H1 (cell line): Measurements from ENCODE around the gene MAMSTR. TPM values are rescaled to one million over a fixed set of nuclear protein-coding genes. Genes with fewer than 3 reads are reported as not detected.

ENCODE experiments used
- CTCF ChIA-PET: fragments of 300-600 bp; sonication (Branson Sonifier 250); formaldehyde crosslinking; loops from one replicate; lab custom pipeline; 2021; ENCODE audit not compliant: partially characterized antibody; lab: Charles Lee
- POLR2A ChIA-PET: fragments of 300-600 bp; sonication (Branson Sonifier 250); formaldehyde crosslinking; loops from one replicate; lab custom pipeline; 2021; ENCODE audit warnings: inconsistent platforms; ENCODE audit not compliant: partially characterized antibody; lab: Charles Lee
- DNase-seq, 2 experiments: peaks; one replicate each; pipeline versions ENCODE4 v3.0.0 to v3.0.0-alpha.2; 2010 to 2022; ENCODE audit warnings: low spot score in 2 of 2, low read depth in 1 of 2, mixed read lengths in 1 of 2
- FAIRE-seq: peaks from 2 replicates; lab custom pipeline; 2011; peaks lifted over from hg19 to GRCh38; lab: Jason Lieb, UNC
- H2AFZ ChIP-seq: 2 replicates; pipeline ENCODE4 v1.8.1; 2012; ENCODE audit warnings: low read length, inconsistent platforms
- H2AK5ac ChIP-seq: 2 replicates; pipeline ENCODE4 v1.6.1; 2013; ENCODE audit warnings: low read depth, low read length
- H2BK120ac ChIP-seq: replicated peaks from 2 replicates; pipeline ENCODE3; 2013; ENCODE audit warnings: low read depth, low read length, inconsistent platforms
- H2BK12ac ChIP-seq: 2 replicates; pipeline ENCODE4 v1.6.1; 2013; ENCODE audit warnings: low read depth, low read length
- H2BK15ac ChIP-seq: 2 replicates; pipeline ENCODE4 v1.6.1; 2013; ENCODE audit warnings: low read length
- H2BK20ac ChIP-seq: 2 replicates; pipeline ENCODE4 v1.6.1; 2013; ENCODE audit warnings: low read length
- H2BK5ac ChIP-seq: 2 replicates; pipeline ENCODE4 v1.6.1; 2013; ENCODE audit warnings: low read depth, low read length
- H3K14ac ChIP-seq: 2 replicates; pipeline ENCODE4 v1.6.1; 2013; ENCODE audit warnings: inconsistent platforms; ENCODE audit not compliant: insufficient read length
- H3K18ac ChIP-seq: 2 replicates; pipeline ENCODE4 v1.6.1; 2013; ENCODE audit warnings: low read length; ENCODE audit errors: extremely low read depth
- H3K23ac ChIP-seq: 2 replicates; pipeline ENCODE4 v1.6.1; 2013; ENCODE audit warnings: inconsistent platforms; ENCODE audit not compliant: insufficient read length
- H3K23me2 ChIP-seq: 2 replicates; pipeline ENCODE4 v1.6.1; 2013; ENCODE audit warnings: low read depth, low read length
- H3K27ac ChIP-seq: 2 replicates; pipeline ENCODE4 v1.6.1; 2011; ENCODE audit warnings: low read depth, low read length, inconsistent platforms
- H3K27me3 ChIP-seq, 4 experiments: replicated peaks in 1 of 4; 1 replicate in 1 of 4; 2 replicates in 3 of 4; pipeline versions ENCODE4 v1.6.1 to v1.8.1; 2011 to 2013; ENCODE audit warnings: low read length in 3 of 4, mild to moderate bottlenecking in 3 of 4, inconsistent platforms in 2 of 4, mixed read lengths in 2 of 4, moderate library complexity in 1 of 4; ENCODE audit not compliant: control insufficient read depth in 3 of 4, insufficient read depth in 3 of 4; ENCODE audit errors: extremely low read depth in 1 of 4
- H3K36me3 ChIP-seq, 4 experiments: 2 replicates each; pipeline versions ENCODE4 v1.6.1 to v1.8.1; 2011 to 2013; ENCODE audit warnings: mild to moderate bottlenecking in 4 of 4, low read length in 3 of 4, moderate library complexity in 2 of 4, control low read depth in 1 of 4, inconsistent platforms in 1 of 4; ENCODE audit not compliant: insufficient read depth in 4 of 4, control insufficient read depth in 2 of 4
- H3K4ac ChIP-seq: replicated peaks from 2 replicates; pipeline ENCODE3; 2013; ENCODE audit warnings: low read length, low read depth, mixed read lengths, inconsistent platforms; ENCODE audit not compliant: insufficient read length
- H3K4me1 ChIP-seq, 4 experiments: replicated peaks in 1 of 4; 1 replicate in 1 of 4; 2 replicates in 3 of 4; pipeline versions ENCODE4 v1.6.1 to v1.8.1; 2011 to 2013; ENCODE audit warnings: low read length in 3 of 4, inconsistent platforms in 2 of 4, mixed read lengths in 1 of 4; ENCODE audit not compliant: insufficient read depth in 4 of 4, control insufficient read depth in 3 of 4
- H3K4me2 ChIP-seq, 2 experiments: 2 replicates each; pipeline versions ENCODE4 v1.6.1 to v1.8.1; 2011 to 2013; ENCODE audit warnings: low read depth in 2 of 2, low read length in 2 of 2, control low read depth in 1 of 2, inconsistent platforms in 1 of 2, mild to moderate bottlenecking in 1 of 2; ENCODE audit not compliant: insufficient read depth in 1 of 2
- H3K4me3 ChIP-seq, 4 experiments: fragments of 200-600, 300-600 bp in 1 of 4; sonication (generic), shearing (Covaris generic), sonication (Bioruptor Twin) in 1 of 4; 2 replicates each; pipeline versions ENCODE4 v1.5.1 to v1.8.1; 2011 to 2016; ENCODE audit warnings: low read length in 4 of 4, low read depth in 3 of 4, control low read depth in 2 of 4, inconsistent platforms in 2 of 4, mild to moderate bottlenecking in 2 of 4, mixed read lengths in 1 of 4, moderate library complexity in 1 of 4; ENCODE audit not compliant: insufficient read depth in 2 of 4; ENCODE audit errors: extremely low read depth in 1 of 4
- H3K56ac ChIP-seq: replicated peaks from 2 replicates; pipeline ENCODE3; 2013; ENCODE audit warnings: low read depth, mild to moderate bottlenecking, mixed read lengths, low read length, inconsistent platforms; ENCODE audit not compliant: insufficient read length
- H3K79me1 ChIP-seq: 2 replicates; pipeline ENCODE4 v1.6.1; 2013; ENCODE audit warnings: low read depth, low read length, control low read depth
- H3K79me2 ChIP-seq, 2 experiments: 2 replicates each; pipeline versions ENCODE4 v1.6.1 to v1.8.1; 2012 to 2013; ENCODE audit warnings: low read length in 2 of 2, mild to moderate bottlenecking in 2 of 2, inconsistent platforms in 1 of 2; ENCODE audit not compliant: insufficient read depth in 2 of 2, control insufficient read depth in 1 of 2
- H3K9ac ChIP-seq, 4 experiments: replicated peaks in 1 of 4; 1 replicate in 1 of 4; 2 replicates in 3 of 4; pipeline versions ENCODE4 v1.6.1 to v1.8.1; 2011 to 2013; ENCODE audit warnings: low read depth in 3 of 4, low read length in 3 of 4, control low read depth in 2 of 4, mild to moderate bottlenecking in 2 of 4, moderate library complexity in 2 of 4, inconsistent platforms in 1 of 4; ENCODE audit errors: extremely low read depth in 1 of 4
- H3K9me3 ChIP-seq, 2 experiments: 2 replicates each; pipeline versions ENCODE4 v1.6.1 to v1.8.1; 2012 to 2013; ENCODE audit warnings: mild to moderate bottlenecking in 2 of 2, moderate library complexity in 2 of 2, control low read depth in 1 of 2, inconsistent platforms in 1 of 2, low read depth in 1 of 2, low read length in 1 of 2, mixed read lengths in 1 of 2; ENCODE audit not compliant: insufficient read depth in 2 of 2
- H4K20me1 ChIP-seq, 2 experiments: replicated peaks in 1 of 2; 2 replicates each; pipeline versions ENCODE3 to v1.8.1; 2011 to 2013; ENCODE audit warnings: inconsistent platforms in 2 of 2, low read length in 2 of 2, mild to moderate bottlenecking in 1 of 2; ENCODE audit not compliant: insufficient read depth in 2 of 2, control insufficient read depth in 1 of 2
- H4K5ac ChIP-seq: 2 replicates; pipeline ENCODE4 v1.6.1; 2013; ENCODE audit warnings: low read length, low read depth, mixed read lengths, inconsistent platforms; ENCODE audit not compliant: insufficient read length
- H4K8ac ChIP-seq: 2 replicates; pipeline ENCODE4 v1.8.0; 2013; ENCODE audit warnings: mild to moderate bottlenecking, moderate library complexity, low read length, inconsistent platforms; ENCODE audit not compliant: insufficient read depth; ENCODE audit errors: extremely low read depth
- H4K91ac ChIP-seq: replicated peaks from 2 replicates; pipeline ENCODE3; 2013; ENCODE audit warnings: low read length, mixed read lengths, inconsistent platforms; ENCODE audit not compliant: insufficient read length
- CBX5 ChIP-seq: fragments of 300-800, 300-1000 bp; sonication (generic); IDR thresholded peaks from 2 replicates; pipeline ENCODE4 v1.7.1; 2016; ENCODE audit warnings: antibody characterized with exemption, low read length, low read depth
- EZH2 ChIP-seq: fragments of 200-600 bp; sonication (generic); IDR thresholded peaks from 2 replicates; pipeline ENCODE4 v1.7.1; 2012; ENCODE audit warnings: low read depth, mild to moderate bottlenecking, moderate library complexity, low read length, inconsistent platforms; ENCODE audit not compliant: severe bottlenecking
- JUND ChIP-seq: IDR thresholded peaks from 2 replicates; pipeline ENCODE4 v1.6.1; 2011; ENCODE audit warnings: mild to moderate bottlenecking, improper control_type of control experiment, low read length
- KDM4A ChIP-seq: IDR thresholded peaks from one replicate; pipeline ENCODE4 v1.7.1; 2012; ENCODE audit warnings: low read depth, mild to moderate bottlenecking, moderate library complexity, low read length, inconsistent platforms; ENCODE audit not compliant: severe bottlenecking
- NANOG ChIP-seq: IDR thresholded peaks from 2 replicates; pipeline ENCODE4 v1.6.1; 2011; ENCODE audit warnings: low read length, low read depth, mild to moderate bottlenecking, inconsistent platforms; ENCODE audit not compliant: insufficient read depth, poor library complexity, severe bottlenecking
- RBBP5 ChIP-seq: IDR thresholded peaks from 2 replicates; pipeline ENCODE4 v1.7.1; 2012; ENCODE audit warnings: low read depth, mild to moderate bottlenecking, inconsistent platforms, low read length, moderate library complexity, borderline replicate concordance
- SAP30 ChIP-seq: fragments of 300-600 bp; sonication (generic); IDR thresholded peaks from 2 replicates; pipeline ENCODE4 v1.7.1; 2012; ENCODE audit warnings: low read length, moderate library complexity, mild to moderate bottlenecking, inconsistent platforms; ENCODE audit not compliant: insufficient read depth, insufficient replicate concordance
- SRF ChIP-seq: IDR thresholded peaks from 2 replicates; pipeline ENCODE4 v1.6.1; 2011; ENCODE audit warnings: mild to moderate bottlenecking, low read depth, low read length, moderate library complexity
- TAF7 ChIP-seq: optimal IDR thresholded peaks from 2 replicates; pipeline ENCODE3; 2011; ENCODE audit warnings: low read depth, mild to moderate bottlenecking, inconsistent platforms, low read length, moderate library complexity, borderline replicate concordance
- TEAD4 ChIP-seq: IDR thresholded peaks from 2 replicates; pipeline ENCODE4 v1.6.1; 2012; ENCODE audit warnings: low read depth, low read length, inconsistent platforms, mixed read lengths
- USF2 ChIP-seq: IDR thresholded peaks from 2 replicates; pipeline ENCODE4 v1.6.1; 2011; ENCODE audit warnings: low read length, improper control_type of control experiment
- ZNF274 ChIP-seq: IDR thresholded peaks from 2 replicates; pipeline ENCODE4 v1.7.0; 2012; ENCODE audit warnings: low read length, borderline replicate concordance; ENCODE audit errors: extremely low read depth
- WGBS, 2 experiments: shearing (Covaris generic) in 1 of 2; methylation state at CpG; one replicate each; pipeline versions ENCODE4 v1.1.6 to v1.1.7; 2013 to 2015; ENCODE audit warnings: low lambda C conversion rate in 2 of 2, mixed read lengths in 2 of 2, inconsistent platforms in 1 of 2, low coverage in 1 of 2, missing lambda C conversion rate in 1 of 2; ENCODE audit not compliant: insufficient replicate concordance in 2 of 2, insufficient coverage in 1 of 2, insufficient read length in 1 of 2; ENCODE audit errors: extremely low coverage in 1 of 2, missing lambda C conversion rate in 1 of 2; 5-methylcytosine and 5-hydroxymethylcytosine counted together
- polyA plus RNA-seq, 7 experiments: library from polyadenylated mRNA; depleted of rRNA in 3 of 7; stranded (reverse) in 5 of 7; unstranded in 2 of 7; fragments of >200 nt in 5 of 7; fragments of 200-250 nt in 2 of 7; gene quantifications; 1 replicate in 5 of 7; 2 replicates in 1 of 7; 4 replicates in 1 of 7; pipeline versions ENCODE4 v1.2.1 to v1.2.3, GENCODE V29; 2011 to 2013; ENCODE audit warnings: missing spikeins in 2 of 7, mixed read lengths in 2 of 7
- total RNA-seq: library from RNA; stranded (reverse); fragmentation: NEBNext Ultra II Directional; extraction: Animal tissue kit (Norgen Biotek cat#: 25700); gene quantifications from 2 replicates; pipeline ENCODE4 v1.2.1, GENCODE V29; 2021

Gene MAMSTR
- total and polyA plus RNA-seq, 2 of the 8 experiments (the other 6 are each of a cell fraction or from before 2014, with no cell fraction given) = 2.0 to 2.3 TPM

GRCh38 chr19:48757741-48758144 is 38.2 kb upstream of the MAMSTR start:
- no peak overlapping the region for H4K5ac ChIP-seq
- H3K18ac ChIP-seq = no peak overlapping the region
- no peaks in the 10 kb centered on the region for H3K36me3 ChIP-seq
- 82% methylated on average over 8 of the region's 14 CpGs; no CpG with 5 or more reads in 1 of the 2 experiments for whole genome bisulfite sequencing, 2 experiments
- DNase-seq = no peak
- H2AFZ ChIP-seq = no peak overlapping the region
- H3K4ac ChIP-seq = no peak overlapping the region
- H2AK5ac ChIP-seq = no peak overlapping the region
- H3K23ac ChIP-seq = no peak overlapping the region
- peaks cover 5% of the 10 kb centered on the region; the same call in 1 of the 2 replicates for H3K23me2 ChIP-seq
- H2BK120ac ChIP-seq = no peak overlapping the region
- H2BK5ac ChIP-seq = no peak overlapping the region
- peaks cover 3 to 21% (median 14%) of the 10 kb centered on the region in 4 experiments for H3K4me1 ChIP-seq
- ChIA-PET POLR2A (interaction anchor here (1.2 to 4.7 kb wide), 5 partner anchors 9 to 53 kb away, joined by 3 to 39 read pairs (median 7); partner anchors contain the start of genes BCAT2 and IZUMO1), CTCF (interaction anchor here (0.6 to 2.3 kb wide), 8 partner anchors 12 to 84 kb away, joined by 3 to 7 read pairs (median 4); no protein-coding TSS in a partner anchor)
- no peak overlapping the region for H4K91ac ChIP-seq
- H3K14ac ChIP-seq = no peak overlapping the region
- no peak for FAIRE-seq
- H3K79me1 ChIP-seq = no peaks in the 10 kb centered on the region
- H3K27me3 ChIP-seq = no peaks in the 10 kb centered on the region
- no peak overlapping the region for H3K4me3 ChIP-seq
- H3K9me3 ChIP-seq = no peaks in the 10 kb centered on the region
- no peak overlapping the region for H4K8ac ChIP-seq
- H4K20me1 ChIP-seq = no peaks in the 10 kb centered on the region
- no peak overlapping the region for H3K4me2 ChIP-seq
- H3K56ac ChIP-seq = no peak overlapping the region
- no peak overlapping the region for H3K27ac ChIP-seq
- no peak overlapping the region for H2BK12ac ChIP-seq
- no peaks in the 10 kb centered on the region for H3K79me2 ChIP-seq
- H2BK20ac ChIP-seq = no peak overlapping the region
- H3K9ac ChIP-seq = no peak overlapping the region
- no peak overlapping the region for H2BK15ac ChIP-seq
- no peak for TF ChIP-seq KDM4A
- no peak for TF ChIP-seq USF2
- no peak for TF ChIP-seq TEAD4
- no peak for TF ChIP-seq RBBP5
- no peak for TF ChIP-seq ZNF274
- no peak for TF ChIP-seq NANOG
- TF ChIP-seq EZH2 = no peak
- TF ChIP-seq JUND = no peak
- TF ChIP-seq SRF = no peak
- TF ChIP-seq TAF7 = no peak
- no peak for TF ChIP-seq SAP30
- TF ChIP-seq CBX5 = no peak
